Dermis lymphatic vessel endothelial cell (primary cell): ENCODE measurements around the gene SLC45A1. TPM values are rescaled to one million over a fixed set of nuclear protein-coding genes. Genes with fewer than 3 reads are reported as not detected.

ENCODE experiments used
- total RNA-seq: library from RNA; depleted of rRNA; stranded (reverse); fragments of >200 nt; gene quantifications from 2 replicates; pipeline ENCODE4 v1.2.1, GENCODE V29; 2014

Gene SLC45A1
- 0.95 and 0.98 TPM in 2 replicates for total RNA-seq

DNA sequence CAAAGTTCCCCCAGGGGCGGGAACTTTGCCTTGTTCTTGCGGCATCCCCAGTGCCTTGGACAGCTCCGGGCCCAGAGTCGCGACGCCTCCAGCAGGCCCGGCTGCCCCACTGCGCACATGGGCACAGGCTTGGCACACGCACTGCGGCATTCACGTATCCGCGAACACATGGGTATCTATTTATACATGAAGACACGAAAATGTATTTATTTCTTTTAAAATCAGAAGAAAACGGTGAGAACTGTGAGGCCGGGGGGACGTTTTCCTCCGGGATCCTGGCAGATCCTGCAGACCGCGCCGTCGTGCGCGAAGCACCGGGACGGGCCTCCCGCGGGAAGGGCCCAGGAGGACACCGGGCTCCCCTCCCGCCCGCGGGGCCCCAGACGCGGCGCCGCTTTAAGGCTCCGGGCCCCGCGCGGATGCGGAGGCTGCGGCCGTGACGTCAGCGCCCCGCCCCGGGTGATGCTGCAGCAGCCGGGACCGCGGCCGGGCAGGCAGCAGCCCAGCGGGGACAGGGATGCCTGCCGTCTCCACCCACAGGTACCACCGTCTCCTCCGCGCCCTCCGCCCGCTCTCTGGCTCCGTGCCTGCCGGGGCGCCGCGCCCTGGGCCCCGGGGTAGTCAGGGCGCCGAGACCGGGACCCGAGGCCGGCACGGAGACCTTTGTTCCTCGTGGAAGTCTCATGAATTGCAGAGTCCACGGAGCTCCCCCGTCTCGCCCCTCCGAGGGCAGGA lies at the start of gene SLC45A1:
Gene SLC45A1 (plus strand): TSS at position 468 of the 735 bp plus-strand sequence. CDS start 6,216 bp downstream, outside the sequence.

